Measurements from ENCODE around the gene IL17B. TPM values are rescaled to one million over a fixed set of nuclear protein-coding genes. Genes with fewer than 3 reads are reported as not detected.

Gene IL17B
- total RNA-seq, 1 donor from 2014 or later = not detected

DNA sequence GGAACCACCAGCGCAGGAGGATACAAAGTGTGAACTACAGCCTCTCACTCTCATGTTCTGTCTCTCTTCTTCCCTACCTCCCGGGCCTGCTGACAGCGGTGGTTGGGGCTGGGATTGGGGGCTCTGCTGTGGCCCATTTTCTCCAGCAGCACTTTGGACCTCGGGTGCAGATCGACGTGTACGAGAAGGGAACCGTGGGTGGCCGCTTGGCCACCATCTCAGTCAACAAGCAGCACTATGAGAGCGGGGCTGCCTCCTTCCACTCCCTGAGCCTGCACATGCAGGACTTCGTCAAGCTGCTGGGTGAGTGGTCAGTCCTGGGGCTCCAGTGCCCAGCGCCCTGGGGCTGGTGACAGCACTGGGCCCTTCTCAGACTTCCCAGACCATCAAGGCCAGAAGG lies 16.6 kb downstream of the IL17B start:
- ATAC-seq = no peak
- no peak for DNase-seq (ENCODE audit: low spot score)

DNA sequence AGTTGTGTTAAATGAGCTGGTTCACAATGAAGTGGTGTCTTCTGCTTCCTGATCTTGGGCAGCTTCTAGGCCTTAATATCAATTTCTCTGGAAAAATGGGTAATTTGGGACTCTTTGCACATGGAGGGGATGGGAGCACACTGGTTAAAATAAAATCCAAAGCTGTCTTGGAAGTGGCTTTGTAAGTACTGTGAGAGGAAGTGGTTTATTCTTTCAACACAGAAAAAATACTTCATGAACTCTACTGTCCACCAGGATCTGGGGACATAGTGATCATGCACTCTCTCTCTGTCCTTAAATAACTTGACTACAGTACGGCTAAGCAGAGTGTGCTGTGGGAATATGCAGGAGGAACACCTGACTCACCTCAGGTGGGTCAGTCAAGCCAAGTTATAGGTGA lies 18.8 kb downstream of the IL17B start:
- DNase-seq (ENCODE audit: low spot score) = no peak
- no peak for ATAC-seq

DNA sequence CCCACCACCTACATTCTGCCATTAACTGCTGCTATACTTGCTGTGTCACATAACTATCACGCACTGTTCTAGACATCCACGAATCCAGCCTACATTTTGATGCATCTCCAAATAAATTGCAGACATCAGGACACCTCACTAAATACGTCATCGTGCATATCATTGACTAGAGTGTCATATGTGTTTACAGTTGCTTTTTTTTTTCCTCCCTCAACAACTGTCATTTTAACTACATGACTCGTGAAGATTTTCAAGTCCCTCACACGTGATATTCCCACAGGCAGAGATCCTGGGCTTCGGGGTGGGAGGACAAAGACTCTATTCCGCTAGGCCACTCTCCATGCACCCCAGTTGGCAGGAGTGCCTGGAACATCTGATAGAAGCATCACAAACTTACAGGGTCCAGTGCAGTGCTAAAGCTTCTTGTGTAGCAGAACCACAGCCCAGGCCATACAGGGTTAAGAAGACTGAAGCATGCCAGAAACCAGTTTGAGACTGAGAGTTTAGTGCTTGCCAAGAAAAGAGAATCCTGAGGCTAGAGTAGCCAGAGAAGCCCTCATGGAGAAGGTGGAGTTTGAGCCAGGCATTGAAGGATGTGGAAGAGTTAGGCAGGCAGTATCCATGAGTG lies 20.1 kb downstream of the IL17B start:
- DNase-seq (ENCODE audit: low spot score) = no peak
- no peak for ATAC-seq

DNA sequence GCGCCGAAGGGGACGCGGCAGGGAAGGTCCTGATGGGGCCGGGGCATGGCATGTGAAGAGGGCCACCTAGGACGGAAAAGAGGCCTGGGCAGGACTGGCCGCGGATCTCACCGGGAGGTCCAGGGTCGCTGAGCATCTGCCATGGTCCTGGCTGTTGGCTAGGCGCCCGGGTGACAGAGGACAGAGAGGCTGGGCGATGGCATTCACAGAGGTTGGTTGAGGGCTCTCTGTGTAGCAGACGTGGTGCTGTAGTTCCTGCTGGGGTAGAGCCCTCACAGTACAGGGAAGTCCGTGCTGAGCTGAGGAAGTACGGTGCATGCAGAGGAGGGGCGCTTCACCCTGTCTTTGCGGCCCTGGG lies 20.8 kb downstream of the IL17B start:
- ATAC-seq (peak; percentile 42), DNase-seq (ENCODE audit: low spot score) (peak; percentile 60)

DNA sequence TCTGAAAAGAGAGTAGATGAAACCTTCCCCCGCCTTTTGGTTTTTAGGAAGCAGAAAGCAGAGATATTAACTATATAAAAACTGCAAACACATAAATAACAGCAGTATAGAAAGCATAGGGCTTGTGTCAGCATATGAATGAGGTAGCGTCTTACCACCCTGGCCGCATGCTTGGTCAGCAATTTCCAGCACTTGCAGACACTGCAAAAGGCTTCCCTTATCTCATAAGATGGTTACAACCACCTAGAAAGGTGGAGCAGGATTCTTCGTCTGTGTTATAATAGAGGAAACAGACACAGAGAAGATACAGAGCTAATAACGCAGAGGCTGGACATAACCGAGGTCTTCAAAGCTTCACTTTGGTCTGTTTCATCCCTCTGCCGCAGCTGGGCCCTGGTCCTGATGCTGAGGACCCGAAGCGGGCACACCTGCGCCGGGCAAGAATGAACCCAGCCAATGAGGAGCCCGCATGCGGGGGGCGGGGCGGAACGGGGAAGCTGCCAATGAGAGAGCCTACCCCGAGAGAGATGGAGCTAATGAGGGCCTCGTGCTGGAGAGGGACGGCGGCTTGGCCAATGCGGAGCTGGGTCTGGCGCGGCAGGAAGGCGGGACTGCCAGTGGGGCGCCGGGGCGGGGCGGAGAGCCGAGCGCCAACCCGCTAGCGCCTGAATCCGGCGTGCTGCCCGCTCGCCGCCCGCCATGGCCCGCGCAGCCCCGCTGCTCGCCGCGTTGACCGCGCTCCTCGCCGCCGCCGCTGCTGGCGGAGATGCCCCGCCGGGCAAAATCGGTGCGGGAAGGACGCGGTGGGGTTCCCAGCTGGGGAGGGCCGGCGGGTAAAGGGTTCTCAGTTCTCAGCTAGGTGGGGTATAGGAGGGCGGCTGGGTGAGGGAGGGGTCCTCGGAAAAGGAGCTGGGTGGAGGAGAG lies 21.5 kb downstream of the IL17B start, which contains the start of gene PCYOX1L:
Gene PCYOX1L, plus strand, starts transcription at position 677 of the 924 bp plus-strand sequence. Its CDS starts 23 bp downstream, at position 700.
- DNase-seq (ENCODE audit: low spot score) = peak; percentile 95
- ATAC-seq = peak; percentile 98

DNA sequence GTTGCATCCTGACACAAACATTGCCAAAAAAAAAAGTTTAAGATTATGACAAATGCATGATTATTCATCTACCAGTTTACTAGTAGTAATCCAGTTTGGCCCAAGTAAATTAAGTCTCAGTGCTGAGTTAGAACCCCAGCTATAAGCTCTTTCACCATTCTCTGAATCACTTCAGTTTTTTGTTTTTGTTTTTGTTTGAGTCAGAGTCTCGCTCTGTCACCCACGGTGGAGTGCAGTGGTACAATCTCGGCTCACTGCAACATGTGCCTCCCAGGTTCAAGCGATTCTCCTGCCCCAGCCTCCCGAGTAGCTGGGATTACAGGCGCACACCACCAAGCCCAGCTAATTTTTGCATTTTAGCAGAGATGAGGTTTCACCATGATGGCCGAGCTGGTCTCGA lies 22.7 kb downstream of the IL17B start:
- no peak for DNase-seq (ENCODE audit: low spot score)
- no peak for ATAC-seq

DNA sequence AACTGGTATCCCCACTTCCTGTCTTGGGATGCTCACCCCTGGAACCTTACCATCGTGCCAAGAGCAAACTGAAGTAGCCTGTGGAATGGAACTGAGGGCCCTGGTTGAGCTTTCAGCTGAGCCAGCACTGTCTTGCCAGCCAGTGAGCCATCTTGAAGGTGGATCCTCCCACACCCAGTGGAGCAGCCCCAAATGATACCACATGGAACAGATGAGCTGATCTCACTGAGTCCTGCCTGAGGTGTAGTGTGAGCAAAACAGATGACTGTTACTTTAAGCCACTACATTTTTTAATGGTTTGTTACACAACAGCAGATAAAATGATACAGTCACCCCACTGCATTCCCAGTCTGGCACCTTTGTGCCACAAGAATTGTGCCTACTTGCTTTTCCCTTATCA lies 23.4 kb downstream of the IL17B start:
- ATAC-seq (no peak), DNase-seq (ENCODE audit: low spot score) (no peak)

DNA sequence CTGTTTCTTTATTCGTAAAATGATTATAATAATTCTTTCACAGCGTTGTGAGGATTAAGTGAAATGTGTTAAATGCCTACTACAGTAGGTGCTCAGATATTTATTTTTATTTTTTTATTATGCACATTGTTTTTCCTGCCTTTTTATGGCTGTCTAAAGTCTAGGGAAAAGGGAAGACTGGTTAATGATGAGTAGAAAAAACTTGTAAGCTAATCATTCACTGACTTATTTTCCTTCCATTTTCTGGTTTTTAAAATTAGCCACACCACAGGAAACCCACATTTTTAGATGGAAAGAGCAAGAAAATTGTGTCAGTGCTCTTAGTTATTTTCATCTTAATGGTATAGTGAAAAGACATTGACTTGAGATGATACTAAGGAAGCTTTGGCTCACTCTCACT lies 25.2 kb downstream of the IL17B start:
- DNase-seq (ENCODE audit: low spot score) = no peak

DNA sequence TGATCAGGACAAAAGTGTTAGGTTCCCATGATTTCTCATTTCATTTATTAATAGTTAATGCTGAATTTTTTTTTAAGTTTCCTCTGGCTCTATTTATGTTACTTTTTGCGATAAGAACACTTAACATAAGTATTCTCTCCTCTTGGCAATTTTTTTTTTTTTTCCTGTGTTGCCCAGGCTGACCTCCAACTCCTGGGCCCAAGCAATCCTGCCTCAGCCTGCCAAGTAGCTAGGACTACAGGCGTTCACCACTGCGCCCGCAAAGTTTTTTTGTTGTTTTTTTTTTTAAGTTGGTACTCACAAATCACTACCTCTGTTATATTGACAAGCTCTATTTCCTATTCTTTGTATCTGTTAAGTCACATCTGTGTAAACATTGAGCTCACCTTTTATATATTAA lies 26.9 kb downstream of the IL17B start:
- ATAC-seq = no peak
- DNase-seq (ENCODE audit: low spot score) = no peak

More for the DNA sequence above, 25.2 kb downstream of the IL17B start:
- no peak for ATAC-seq

DNA sequence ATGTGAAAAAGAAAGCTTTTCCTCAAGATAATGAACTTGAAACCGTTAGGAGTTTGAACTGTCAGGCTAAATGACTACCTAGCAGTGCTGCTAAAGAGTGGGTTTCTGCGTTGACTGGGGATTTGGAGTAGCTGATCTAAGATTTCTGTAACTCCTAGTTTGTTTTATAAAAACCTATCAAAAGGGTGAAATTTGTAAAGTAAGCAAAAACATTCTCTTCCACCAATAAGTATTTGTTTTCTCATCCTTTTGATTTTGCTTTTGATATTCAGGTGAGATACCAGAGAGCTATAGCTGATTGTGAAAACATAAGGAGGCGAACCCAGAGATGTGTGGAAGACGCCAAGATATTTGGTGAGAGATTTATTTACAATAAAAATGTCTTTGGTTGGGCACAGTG lies 29.7 kb downstream of the IL17B start:
- no peak for DNase-seq (ENCODE audit: low spot score)
- no peak for ATAC-seq

DNA sequence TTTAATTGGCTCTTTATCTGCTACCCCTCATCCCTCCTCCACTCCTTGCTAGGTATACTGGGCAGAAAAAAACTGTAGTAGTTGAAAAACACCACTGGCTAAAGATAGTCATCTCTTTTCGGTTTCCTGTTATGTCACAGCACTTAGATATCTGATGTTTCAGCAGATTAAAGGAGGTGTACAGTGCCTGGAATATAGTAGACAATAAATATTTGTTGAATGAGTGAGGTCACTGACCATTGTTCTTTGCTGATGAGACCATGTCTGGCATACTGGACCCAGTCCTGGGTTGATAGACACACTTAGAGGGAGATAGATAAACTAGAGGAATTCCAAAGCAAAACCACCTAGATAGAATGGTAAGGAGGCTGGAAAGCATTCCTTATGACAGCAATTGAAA lies 30.6 kb downstream of the IL17B start:
- DNase-seq (ENCODE audit: low spot score) (no peak), ATAC-seq (no peak)

DNA sequence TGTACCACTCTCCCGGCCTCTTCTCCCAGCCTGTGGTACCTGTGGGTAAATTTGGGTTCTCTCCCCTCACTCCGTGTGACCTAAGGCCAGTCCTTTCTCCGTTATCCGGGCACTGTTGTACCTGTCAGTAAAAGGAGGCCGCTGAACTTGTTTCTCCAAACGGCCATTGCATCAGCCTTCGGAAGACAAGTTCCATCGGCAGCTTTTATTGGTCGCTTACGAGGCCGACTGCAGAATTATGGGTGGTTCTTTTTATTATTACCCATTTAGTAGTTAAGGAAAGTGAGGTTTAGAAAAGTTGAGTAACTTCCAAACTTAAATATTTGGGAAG lies 33.2 kb downstream of the IL17B start:
- DNase-seq (ENCODE audit: low spot score) (no peak), ATAC-seq (no peak)

DNA sequence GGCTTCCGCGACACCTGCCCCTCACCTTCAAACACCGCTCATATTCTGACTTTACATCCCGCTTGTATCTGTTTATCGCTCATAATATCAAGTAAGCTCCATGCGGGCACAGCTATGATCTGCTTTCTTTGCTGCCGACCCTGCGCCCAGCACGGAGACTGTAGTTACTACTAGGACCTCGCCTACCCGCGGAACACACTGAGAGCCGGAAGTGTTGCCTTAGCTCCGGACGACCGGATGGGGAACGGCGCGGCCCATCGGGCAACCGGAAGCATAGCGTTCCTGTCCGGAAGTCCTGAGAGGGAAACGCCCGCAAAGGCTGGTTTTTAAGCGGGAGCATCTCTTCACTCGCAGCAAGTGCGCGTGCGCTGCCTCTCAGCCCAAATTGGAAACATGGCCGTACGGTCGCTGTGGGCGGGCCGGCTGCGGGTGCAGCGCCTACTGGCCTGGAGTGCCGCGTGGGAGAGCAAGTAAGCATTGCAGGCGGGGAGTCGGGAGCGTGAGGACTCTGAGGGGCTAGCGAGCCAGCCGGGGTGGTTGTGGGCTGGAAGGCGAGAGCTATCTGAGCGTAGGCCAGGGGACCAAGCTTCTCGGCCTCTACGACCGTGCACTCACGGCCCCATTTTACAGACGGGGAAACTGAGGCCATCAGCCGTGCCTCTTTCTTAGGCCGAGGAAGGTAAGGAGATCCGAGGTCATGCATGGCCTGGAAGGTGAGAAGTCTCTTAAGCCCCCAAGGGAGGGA lies 33.8 kb downstream of the IL17B start, which contains the start of gene GRPEL2:
Gene GRPEL2, plus strand, starts transcription at position 353 of the 745 bp plus-strand sequence. Its CDS starts 41 bp downstream, at position 394.
- ATAC-seq = peak; percentile 99
- DNase-seq (ENCODE audit: low spot score) = peak; percentile 97

DNA sequence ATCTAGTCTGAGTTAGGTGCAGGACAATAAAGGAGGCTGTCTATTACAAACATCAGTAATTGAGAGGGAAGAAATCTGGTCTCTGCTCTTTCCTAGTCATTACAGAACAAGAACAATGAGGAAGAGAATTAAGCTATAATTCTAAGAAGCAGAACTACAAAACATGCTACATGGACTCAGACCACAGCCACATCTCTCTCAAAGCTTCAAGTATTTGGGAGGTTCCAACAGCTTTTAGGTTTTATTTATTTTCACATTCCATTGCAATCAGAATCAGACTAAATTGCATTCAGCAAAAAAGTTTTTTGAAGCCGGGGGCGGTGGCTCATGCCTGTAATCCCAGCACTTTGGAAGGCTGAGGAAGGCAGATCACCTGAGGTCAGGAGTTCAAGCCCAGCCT lies 34.9 kb downstream of the IL17B start:
- DNase-seq (ENCODE audit: low spot score) (no peak), ATAC-seq (no peak)

DNA sequence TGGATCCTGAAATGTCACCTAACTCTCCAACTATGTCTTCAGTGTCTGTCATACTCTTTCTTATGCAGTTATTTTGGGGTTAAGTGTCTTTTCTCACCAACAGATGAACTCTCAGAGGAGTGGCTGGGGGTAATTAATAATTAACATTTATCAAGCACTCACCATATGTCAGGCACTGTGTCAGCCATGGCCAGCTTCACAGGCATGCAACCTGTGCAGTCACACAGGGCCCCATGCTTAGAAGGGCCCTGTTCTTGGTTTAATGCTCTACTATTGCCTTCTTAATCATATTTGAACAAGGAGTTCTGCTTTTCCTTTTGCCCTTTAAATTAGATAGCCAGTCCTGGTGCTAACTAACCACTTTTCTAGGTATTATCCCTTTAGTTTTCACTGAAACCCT lies 37.2 kb downstream of the IL17B start:
- ATAC-seq (no peak), DNase-seq (ENCODE audit: low spot score) (no peak)

DNA sequence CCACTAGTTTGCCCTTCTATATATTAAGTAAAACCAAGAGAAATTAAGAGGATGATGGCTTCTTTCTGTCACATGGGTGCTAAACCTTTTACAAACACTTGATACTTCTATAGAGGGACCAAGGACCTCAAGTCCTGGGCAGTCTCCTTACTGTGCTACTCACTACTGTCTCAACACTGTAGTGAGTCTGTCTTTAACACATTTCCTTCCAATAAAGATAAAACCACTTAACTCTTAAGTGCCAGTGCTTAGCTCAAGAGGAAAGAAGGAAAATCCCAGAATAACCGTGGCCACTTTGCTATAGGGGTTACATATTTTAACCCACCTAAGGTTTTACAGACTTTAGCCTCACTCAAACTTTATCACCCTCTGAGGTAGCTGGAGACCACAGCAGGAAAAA lies 38.2 kb downstream of the IL17B start:
- ATAC-seq (no peak), DNase-seq (ENCODE audit: low spot score) (no peak)

DNA sequence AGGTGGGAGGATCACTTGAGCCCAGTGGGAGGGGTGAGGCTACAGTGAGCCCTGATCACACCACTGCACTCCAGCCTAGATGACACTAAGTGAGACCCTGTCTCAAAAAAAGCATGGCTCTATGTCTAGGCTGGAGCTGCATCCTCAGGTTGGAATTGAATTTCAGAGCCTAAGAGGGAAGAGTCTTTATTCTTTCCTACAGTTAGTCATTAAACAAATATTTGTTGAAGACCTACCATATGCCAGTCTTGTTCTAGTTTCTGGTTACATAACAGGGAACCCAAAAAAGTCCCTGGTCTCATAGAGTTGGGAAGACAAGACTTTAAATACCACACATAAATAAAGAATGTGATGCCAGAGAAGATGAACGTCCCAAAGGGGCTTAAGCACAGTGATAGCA lies 40.7 kb downstream of the IL17B start:
- ATAC-seq (no peak), DNase-seq (ENCODE audit: low spot score) (no peak)

DNA sequence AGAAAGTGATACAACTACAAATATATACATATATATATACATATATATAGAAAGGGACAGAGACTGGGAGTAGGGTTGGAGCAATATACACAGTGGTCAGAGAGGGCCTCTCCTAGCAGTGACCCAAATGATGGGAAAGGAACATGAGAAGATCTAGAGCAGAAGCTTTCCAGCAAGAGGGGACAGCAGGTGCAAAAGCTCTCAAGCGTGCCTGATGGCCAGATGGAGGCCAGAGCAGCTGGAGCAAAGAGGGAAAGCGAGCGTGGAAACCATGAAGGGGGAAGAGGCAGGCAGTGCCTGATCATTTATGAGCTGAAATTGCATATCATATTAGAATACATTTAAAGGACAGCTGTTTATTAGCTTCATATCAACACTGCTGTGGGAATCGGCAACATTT lies 41.4 kb downstream of the IL17B start:
- ATAC-seq (no peak), DNase-seq (ENCODE audit: low spot score) (no peak)

DNA sequence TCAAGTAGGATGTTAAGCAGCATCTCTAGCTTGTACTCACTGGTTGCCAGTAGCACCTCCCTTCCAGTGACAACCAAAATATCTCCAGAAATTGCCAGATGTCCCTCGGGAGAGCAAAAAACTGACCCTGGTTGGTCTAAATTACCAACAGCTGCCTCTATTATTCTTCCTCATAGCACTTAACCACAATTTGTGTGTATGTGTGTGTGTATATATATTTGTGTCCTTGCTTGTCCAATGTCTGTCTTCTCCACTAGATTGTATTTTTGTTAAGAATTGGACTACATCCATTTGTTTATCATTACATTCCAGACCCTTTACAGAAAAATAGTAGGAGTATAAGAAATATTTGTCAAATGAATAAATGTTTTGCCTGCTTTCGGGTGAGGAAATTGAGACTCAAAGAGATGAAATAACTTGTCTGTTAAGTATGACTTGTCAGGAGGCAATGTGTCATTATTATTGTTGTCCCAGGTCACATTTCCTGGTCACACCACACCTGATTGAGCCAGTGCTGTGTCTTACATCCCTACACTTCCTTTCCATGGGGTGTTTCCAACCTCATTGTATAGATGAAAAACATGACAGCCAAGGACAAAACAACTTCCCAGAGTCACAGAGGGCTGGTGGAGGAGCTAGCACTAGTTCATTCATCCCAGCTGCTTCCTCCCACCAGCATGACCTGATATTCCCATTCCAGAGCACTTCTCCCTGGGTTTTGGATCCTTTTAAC lies 45.2 kb downstream of the IL17B start:
- no peak for ATAC-seq
- no peak for DNase-seq (ENCODE audit: low spot score)

DNA sequence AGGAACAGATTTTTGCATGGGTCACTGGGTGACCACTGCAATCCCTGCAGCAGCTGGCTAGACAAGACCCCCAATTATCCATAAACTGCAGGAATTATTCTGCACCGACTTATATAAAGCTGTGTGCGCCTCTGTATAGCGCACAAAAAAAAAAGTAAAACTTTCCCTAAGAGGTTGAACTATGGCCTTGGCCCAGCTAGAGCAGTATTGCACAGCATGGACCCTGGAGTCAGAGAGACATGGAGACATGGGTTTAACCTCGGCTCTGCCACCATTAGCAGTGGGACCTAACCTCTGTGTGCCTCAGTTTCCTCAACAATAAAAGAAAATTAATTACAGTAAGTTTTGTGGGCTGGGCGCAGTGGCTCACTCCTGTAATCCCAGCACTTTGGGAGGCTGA lies 50.9 kb downstream of the IL17B start:
- ATAC-seq (no peak), DNase-seq (ENCODE audit: low spot score) (no peak)

DNA sequence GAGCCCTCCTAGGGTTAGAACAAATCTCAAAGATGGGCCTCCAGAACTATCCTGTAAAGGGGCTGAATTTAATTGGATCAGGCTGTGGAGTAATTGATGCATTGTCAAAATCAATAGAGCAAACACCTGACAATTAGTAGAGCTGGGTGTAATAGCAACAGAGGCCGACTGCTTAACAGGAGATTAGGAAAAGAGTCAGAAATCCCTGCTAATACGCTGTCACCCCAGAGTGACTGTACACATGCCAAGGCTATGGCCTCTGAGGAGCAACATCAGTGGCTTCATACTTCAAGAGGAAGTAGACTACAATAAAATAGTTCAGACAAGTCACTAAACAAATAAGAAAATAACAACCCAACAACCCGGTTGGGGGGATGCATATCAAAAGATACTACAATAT lies 52.5 kb downstream of the IL17B start:
- ATAC-seq (no peak), DNase-seq (ENCODE audit: low spot score) (no peak)

All from left lobe of liver (tissue), 2 donors.